GF-D8 (cell line): Measurements from ENCODE around the gene CHRNG.
"Not testable (repeated sequence)": the region's sequence is repeated elsewhere in the genome, so short reads cannot be mapped to it uniquely, and the experiment has no call there.

Source experiments
- DNase-seq: peaks from one replicate; lab custom pipeline; 2025; lab: John Stamatoyannopoulos, UW

Gene CHRNG

DNA sequence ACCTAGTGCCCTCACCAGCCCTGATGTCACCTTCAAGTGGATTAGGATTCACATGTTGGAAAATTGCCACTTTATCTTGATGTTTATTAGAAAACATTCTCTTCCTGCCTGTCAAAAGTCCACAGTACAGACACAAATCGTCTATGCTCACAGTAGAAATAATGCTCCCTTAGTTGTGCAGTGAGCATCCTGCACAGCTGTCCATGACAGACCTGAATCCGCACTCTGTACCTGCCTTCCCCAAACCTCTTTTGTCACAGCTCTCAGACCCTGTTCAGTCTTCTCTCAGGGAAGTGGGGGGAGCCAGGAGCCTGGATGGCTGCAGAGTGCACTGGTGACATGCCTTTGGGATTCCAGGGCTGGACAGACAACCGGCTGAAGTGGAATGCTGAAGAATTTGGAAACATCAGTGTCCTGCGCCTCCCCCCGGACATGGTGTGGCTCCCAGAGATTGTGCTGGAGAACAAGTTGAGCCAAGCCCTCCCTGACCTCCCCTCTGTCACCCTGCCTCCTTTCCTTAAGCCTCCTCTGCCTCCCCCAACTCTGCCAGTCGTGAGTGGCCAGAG is 11.5 kb upstream of the CHRNG start:
- no peak for DNase-seq

DNA sequence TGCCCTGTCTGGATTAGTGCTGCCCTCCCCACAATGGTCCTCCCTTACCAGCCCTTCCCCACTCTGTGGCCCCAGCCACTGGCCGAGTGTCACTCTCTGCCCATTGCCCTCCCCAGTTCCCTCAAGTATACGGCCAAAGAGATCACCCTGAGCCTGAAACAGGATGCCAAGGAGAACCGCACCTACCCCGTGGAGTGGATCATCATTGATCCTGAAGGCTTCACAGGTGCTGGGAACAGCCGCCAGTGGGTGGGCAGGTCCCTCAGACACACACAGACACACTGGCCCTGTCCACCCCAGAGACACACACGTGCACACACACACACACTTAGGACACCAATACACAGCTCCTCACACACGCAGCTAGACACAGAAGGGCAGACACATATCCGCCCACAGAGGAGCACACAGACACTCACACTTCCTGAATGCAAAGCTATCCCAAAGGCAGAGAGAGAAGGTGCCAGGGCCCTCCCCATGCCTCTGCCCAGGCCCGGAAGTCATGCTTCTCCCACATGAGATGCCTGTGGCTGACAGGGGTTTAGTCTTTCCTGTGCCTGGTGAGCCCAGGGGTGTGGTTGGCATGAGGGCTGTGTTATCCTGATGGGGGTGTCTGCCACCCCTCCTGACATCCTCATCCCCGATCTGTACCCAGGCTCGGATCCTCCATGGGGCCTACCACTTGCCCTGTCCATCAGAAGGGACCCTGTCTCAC is 10.6 kb upstream of the CHRNG start:
- DNase-seq: no peak

DNA sequence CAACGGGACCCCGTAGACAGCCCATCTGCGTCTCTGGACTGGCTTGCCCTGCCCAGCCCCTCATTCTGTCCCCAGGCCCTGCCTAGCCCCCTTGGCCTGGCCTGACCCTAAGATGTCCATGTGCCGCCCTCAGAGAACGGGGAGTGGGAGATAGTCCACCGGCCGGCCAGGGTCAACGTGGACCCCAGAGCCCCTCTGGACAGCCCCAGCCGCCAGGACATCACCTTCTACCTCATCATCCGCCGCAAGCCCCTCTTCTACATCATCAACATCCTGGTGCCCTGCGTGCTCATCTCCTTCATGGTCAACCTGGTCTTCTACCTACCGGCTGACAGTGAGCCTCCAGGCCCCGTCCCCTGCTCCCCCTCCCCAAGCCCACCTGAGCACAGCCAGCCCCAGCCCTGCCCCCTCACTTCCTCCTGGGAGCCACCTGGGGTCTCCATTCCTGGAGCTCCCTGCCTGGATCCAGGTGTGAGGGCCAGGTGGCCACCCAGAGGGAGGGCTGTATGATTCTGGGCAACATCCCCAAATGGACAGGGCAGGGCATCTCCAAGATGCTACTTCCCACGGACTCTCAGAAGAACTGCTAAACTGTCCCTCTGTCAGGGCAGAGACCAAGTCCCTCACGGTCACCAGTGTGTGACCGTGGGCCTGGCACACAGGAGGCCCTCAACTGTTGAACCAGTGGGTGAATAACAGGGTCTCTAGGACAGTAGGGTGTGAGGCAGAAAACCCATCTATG is 9.5 kb upstream of the CHRNG start:
- no peak for DNase-seq

DNA sequence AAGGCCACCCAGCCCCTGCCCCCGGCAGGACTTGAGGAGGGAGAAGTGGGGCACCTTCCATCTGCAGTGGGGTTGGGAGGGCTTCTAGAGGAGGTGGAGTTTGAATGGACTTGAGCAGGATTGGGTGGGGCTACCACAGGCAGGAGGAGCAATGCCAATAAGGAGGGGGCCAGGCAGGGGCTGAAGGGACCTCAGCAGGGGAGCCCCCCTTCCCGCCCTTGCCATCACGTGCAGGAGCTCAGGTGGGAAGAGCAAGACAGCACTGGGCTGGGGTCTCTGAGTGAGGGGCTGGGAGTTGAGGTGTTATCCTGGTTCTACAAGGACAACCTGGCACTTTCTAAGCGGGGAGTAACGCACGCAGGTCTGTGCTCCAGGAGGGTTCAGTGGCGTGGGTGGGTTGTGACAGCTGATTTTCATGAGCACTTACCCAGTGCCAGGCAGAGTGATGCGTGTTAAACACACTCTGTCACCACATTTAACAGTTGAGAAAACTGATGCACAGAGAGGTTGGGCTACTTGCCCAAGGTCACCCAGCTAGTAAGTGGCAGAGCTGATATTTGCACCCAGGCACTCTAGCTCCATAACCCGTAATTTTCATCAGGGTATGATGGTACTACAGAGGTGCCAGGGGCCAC is 8.7 kb upstream of the CHRNG start:
- no peak for DNase-seq

DNA sequence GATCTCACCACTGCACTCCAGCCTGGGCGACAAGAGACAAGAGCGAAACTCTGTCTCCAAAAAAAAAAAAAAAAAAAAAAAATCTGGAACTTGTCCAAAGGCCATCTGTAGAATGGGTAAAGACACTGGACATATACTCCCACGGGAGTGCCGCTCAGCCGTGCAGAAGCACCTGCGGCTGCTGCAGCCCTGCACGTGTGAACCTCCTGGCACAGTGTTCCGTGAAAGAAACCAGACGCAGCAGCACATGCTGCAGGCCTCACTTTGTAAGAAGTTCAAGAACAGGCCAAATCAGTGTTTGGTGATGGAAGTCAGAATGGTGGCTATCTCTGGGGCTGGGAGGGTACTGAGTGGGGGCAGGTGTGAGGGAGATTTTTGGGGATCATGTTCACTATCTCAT is 7.1 kb upstream of the CHRNG start:
- no peak for DNase-seq

DNA sequence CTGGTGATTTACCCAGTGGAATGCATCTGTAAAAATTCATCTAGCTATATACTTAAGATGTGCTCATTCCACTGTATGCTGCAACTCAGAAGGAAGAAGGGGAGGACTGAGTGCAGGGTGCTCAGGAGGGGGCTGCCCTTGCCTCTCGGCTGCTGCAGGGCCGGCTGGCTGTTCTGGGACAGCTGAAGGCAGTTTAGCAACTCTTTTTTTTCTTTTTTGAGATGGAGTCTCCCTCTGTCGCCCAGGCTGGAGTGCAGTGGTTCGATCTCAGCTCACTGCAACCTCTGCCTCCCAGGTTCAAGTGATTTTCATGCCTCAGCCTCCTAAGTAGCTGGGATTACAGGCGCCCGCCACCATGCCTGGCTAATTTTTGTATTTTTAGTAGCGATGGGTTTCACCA is 6.7 kb upstream of the CHRNG start:
- DNase-seq: not testable (repeated sequence)

DNA sequence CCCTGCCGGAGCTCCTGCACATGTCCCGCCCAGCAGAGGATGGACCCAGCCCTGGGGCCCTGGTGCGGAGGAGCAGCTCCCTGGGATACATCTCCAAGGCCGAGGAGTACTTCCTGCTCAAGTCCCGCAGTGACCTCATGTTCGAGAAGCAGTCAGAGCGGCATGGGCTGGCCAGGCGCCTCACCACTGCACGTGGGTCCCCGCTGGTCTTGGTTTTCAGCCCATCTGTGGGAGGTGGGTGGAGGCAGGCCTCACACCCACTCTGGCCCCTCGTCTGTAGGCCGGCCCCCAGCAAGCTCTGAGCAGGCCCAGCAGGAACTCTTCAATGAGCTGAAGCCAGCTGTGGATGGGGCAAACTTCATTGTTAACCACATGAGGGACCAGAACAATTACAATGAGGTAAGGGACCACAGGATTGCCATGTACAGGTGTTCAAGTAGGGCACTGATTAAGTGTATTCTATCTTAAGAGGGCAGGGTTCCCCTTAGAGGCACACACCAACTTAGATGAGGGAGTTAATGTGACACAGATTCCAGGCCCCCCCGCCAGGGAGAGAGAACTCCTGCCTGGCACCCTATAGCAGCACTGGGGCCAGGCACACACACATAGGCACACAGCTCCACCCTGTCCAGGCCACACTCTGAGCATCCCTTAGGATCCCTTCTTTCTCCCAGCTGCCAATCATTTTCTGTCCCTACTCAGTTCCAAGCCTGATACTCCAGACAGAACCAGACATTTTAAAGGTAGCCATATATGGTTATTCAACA is 5.4 kb upstream of the CHRNG start:
- DNase-seq: no peak

DNA sequence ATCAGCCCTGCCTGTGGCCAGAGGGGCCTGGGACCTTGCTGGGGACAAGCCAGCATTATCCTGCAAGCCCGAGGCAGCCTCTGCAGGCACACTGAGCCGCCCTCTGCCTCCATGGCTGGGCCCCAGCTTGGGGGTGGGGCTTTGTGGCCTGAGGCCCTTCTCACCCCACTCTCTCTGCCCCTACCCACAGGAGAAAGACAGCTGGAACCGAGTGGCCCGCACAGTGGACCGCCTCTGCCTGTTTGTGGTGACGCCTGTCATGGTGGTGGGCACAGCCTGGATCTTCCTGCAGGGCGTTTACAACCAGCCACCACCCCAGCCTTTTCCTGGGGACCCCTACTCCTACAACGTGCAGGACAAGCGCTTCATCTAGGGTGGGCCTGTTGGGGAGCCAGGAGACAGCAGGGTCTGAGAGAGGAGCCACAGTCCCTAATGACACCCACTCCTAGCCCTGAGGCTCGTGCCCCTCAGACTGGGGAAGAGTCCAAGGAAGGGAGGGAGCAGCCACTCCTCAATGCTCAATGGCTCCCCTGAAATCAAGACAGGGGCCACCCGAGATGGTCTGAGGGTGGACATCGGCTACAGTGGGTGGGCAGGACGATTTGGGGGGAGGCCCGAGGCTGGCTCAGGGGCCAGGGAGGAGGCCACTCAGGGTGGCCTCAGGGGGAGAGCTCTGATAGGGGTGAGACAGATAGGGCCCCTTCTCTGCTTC is 4.4 kb upstream of the CHRNG start:
- no peak for DNase-seq

DNA sequence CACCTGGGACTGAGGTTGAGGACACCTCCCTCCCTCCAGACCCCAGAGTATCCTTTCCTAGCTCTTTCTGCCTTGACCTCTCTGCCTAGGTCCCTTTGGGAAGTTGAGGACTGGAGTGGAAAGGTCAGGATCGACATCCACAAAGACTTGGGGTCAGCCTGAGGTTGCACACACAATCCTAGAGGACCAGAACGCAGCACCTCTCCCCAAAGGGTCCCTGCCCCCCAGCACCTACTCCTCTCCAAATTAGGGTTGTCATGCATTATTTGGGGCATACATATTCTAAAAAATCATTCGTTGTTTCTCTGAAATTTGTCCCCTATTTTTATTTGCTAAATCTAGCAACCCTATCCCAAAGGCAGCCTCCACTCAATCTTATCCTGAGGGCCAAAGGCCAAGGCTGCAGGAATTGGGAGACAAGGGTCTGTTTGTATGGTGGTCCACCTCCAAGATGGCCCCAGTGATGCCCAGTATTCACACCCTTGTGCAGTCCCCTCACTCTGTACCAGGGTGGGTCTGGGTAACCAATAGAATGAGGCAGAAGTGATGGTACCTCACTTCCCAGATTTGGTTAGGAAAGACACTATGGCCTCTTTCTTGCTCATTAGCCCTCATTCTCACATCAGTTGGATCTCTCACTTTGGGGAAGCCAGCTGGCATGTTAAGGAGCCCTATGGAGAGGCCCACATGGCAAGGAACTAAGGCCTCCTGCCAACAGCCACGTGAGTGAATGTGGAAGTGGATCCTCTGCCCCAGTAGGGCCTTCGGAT is 3.5 kb upstream of the CHRNG start:
- DNase-seq: no peak

DNA sequence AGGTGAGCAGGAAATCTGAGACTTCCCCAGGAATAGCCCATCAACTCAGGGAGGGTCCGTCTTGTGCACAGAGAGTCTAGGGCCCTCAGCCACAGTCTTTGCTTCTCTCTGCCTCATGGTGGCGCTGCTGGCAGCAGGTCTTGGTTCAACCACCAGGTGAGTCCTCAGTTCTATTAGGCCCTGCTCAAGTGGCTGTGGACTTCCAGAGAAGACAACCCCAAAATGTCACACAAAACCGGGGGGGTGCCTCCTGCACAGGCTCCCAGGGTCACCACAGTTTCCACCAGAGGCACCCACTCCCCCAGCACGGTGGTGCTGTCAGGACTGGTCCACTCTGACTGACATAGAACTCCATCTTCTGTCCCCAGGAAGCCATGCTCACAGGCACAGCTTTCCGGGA is 2.4 kb upstream of the CHRNG start:
- no peak for DNase-seq

DNA sequence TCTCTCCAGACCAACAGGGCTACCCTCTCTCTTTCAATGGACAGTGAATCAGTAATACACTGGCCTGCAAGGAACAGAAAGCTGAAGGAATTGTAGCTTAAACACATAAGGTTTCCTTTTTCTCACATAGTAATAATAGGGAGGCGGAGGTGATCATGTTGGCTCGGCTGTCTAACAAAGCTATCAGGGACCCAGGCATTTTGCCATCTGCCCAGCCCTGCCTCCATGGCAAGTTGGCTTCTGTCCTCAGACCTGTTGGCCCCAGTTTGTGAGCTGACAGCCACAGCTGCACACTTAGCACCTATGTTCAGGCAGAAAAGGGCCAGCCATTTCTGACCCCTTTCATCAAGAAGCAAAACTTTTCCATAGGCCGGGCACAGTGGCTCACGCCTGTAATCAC is 2.0 kb upstream of the CHRNG start:
- DNase-seq: no peak

DNA sequence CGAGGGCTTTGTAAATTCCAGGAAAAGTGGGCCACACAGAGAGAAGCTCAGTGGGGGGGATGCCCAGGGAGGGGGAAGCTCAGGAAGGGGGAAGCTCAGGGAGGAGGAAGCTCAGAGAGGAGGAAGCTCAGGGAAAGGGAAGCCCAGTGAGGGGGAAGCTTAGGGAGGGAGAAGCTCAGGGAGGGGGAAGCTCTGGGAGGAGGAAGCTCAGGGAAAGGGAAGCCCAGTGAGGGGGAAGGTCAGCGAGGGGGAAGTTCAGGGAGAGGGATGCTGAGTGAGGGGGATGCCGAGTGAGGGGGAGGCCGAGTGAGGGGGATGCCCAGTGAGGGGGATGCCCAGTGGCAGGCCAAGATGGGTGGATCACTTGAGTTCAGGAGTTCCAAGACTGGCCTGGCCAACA is 821 bp upstream of the CHRNG start:
- no peak for DNase-seq

DNA sequence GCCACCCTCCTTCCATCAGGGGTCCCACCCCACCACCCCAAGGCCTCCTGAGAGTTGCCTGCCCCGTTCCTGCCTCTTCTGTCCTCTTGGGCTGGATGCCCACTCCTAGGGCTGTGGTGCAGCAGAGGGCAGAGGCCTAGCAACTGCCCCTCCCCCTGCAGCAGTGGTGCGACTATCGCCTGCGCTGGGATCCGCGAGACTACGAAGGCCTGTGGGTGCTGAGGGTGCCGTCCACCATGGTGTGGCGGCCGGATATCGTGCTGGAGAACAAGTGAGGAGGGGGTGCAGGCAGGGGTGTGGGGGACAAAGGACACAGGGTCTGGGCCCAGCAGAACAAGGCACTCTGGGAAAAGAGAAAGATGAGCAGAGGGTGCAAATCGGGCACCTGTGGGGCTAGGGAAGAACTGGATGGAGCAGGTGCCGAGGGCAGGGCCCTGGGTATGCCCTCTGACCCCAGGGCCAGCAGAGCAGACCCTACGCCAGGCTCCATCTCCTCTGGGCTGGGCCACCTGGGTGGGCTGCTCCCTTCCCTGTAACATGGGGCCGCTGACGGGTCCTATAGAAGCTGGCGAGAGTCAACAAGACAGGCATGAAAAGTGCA is 1.0 kb downstream of the CHRNG start:
- DNase-seq: no peak

DNA sequence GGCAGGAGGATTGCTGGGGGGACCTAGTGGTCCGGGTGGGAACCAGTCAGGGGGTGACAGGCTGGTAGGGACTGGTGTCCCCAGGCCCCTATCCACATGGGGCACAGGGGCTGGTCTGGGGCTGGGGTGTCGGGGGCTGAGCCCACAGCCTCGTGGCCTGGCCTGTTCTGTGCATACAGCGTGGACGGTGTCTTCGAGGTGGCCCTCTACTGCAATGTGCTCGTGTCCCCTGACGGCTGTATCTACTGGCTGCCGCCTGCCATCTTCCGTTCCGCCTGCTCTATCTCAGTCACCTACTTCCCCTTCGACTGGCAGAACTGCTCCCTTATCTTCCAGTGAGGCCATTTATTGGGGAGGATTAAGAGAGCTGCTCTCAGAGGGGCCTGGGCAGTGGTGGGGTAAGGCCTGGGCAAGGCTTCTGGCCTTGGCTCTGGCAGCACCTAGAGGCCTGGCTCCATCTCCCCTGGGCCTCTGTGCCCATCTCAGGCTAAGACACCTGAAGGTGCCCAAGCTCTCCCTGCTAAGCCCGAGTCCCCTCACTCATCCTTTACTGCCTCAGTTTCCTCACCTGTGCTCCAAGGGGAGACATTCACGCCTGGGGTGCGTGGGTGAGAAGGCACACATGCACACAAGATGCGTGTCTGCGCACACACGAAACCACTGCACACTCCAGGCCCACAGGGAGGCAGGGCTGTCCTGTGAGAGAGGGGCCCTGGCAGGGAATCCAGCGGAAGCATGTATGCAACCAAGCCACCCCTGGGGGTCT is 1.9 kb downstream of the CHRNG start:
- no peak for DNase-seq

DNA sequence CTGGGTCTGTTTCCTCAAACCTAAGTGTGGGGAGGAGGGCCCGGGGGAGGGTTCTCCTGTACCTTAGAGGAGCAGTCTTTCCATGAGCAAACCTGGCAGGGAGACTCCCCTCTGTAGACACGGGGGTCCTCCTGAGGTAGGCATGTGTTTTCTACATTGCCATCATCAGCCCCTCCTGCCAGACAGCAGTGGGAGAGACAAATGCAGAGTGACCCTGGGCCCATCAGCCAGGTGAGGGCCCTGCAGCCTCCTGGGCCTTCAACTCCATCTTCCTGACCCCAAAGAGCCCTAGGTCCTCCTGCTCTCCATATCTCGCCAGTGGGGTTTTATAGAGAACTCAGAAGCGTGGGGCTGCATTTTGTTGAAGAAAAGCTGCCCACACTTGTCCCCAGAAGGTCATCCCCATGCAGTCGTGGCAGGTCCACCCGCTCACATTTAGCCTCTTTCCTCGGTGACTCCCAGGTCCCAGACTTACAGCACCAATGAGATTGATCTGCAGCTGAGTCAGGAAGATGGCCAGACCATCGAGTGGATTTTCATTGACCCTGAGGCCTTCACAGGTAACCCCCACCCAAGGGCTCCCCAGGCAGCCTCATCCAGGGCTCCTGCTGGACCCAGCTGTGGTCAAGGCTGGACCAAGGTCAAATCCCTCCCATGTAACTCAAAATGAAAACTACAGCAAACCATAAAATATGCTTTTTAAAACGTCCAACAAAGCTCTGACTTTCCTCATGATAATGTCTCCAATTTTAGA is 2.6 kb downstream of the CHRNG start:
- no peak for DNase-seq

DNA sequence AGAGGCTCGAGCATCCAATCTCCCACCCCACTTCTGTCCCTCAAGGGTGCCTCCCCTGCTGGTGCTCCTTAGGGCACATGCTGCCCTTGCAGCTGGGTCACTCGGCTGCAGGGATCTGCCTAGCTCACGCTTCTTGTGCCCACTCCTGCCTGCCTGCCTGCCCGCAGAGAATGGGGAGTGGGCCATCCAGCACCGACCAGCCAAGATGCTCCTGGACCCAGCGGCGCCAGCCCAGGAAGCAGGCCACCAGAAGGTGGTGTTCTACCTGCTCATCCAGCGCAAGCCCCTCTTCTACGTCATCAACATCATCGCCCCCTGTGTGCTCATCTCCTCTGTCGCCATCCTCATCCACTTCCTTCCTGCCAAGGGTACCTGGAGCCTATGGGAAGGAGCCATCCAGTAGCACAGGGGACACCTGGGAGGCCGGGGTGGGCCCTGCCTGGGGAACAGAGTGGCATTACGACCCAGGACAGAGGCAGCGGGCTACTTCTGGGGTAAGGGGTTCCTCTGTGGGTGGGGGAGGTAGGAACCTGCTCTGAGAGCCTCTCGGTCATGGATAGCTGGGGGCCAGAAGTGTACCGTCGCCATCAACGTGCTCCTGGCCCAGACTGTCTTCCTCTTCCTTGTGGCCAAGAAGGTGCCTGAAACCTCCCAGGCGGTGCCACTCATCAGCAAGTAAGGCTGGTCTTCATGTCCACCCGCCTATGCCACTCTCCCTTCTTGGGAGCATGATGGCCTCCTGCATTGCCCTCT is 3.4 kb downstream of the CHRNG start:
- no peak for DNase-seq

DNA sequence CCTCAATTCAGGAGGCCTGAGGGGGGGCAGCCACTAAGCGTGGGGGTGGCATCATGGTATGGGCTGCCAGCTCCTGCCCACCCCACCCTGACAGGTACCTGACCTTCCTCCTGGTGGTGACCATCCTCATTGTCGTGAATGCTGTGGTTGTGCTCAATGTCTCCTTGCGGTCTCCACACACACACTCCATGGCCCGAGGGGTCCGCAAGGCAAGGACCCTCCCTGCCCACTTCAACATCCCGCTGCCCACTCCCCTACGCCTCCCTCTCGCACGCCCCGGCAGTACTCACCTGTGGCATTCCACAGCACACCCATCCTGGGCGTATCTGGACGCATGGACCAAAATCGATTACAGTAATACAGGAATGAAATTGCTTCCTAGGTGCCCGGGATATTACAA is 4.0 kb downstream of the CHRNG start:
- no peak for DNase-seq
